H1 (cell line): Measurements from ENCODE around the gene TMEM151B. TPM values are rescaled to one million over a fixed set of nuclear protein-coding genes. Genes with fewer than 3 reads are reported as not detected.

Source experiments
- CTCF ChIA-PET: fragments of 300-600 bp; sonication (Branson Sonifier 250); formaldehyde crosslinking; loops from one replicate; lab custom pipeline; 2021; ENCODE audit not compliant: partially characterized antibody; lab: Charles Lee
- POLR2A ChIA-PET: fragments of 300-600 bp; sonication (Branson Sonifier 250); formaldehyde crosslinking; loops from one replicate; lab custom pipeline; 2021; ENCODE audit warnings: inconsistent platforms; ENCODE audit not compliant: partially characterized antibody; lab: Charles Lee
- DNase-seq, 2 experiments: peaks; one replicate each; pipeline versions ENCODE4 v3.0.0 to v3.0.0-alpha.2; 2010 to 2022; ENCODE audit warnings: low spot score in 2 of 2, low read depth in 1 of 2, mixed read lengths in 1 of 2
- FAIRE-seq: peaks from 2 replicates; lab custom pipeline; 2011; peaks lifted over from hg19 to GRCh38; lab: Jason Lieb, UNC
- H2AFZ ChIP-seq: 2 replicates; pipeline ENCODE4 v1.8.1; 2012; ENCODE audit warnings: low read length, inconsistent platforms
- H2AK5ac ChIP-seq: 2 replicates; pipeline ENCODE4 v1.6.1; 2013; ENCODE audit warnings: low read depth, low read length
- H2BK120ac ChIP-seq: replicated peaks from 2 replicates; pipeline ENCODE3; 2013; ENCODE audit warnings: low read depth, low read length, inconsistent platforms
- H2BK12ac ChIP-seq: 2 replicates; pipeline ENCODE4 v1.6.1; 2013; ENCODE audit warnings: low read depth, low read length
- H2BK15ac ChIP-seq: 2 replicates; pipeline ENCODE4 v1.6.1; 2013; ENCODE audit warnings: low read length
- H2BK20ac ChIP-seq: 2 replicates; pipeline ENCODE4 v1.6.1; 2013; ENCODE audit warnings: low read length
- H2BK5ac ChIP-seq: 2 replicates; pipeline ENCODE4 v1.6.1; 2013; ENCODE audit warnings: low read depth, low read length
- H3K14ac ChIP-seq: 2 replicates; pipeline ENCODE4 v1.6.1; 2013; ENCODE audit warnings: inconsistent platforms; ENCODE audit not compliant: insufficient read length
- H3K18ac ChIP-seq: 2 replicates; pipeline ENCODE4 v1.6.1; 2013; ENCODE audit warnings: low read length; ENCODE audit errors: extremely low read depth
- H3K23ac ChIP-seq: 2 replicates; pipeline ENCODE4 v1.6.1; 2013; ENCODE audit warnings: inconsistent platforms; ENCODE audit not compliant: insufficient read length
- H3K23me2 ChIP-seq: 2 replicates; pipeline ENCODE4 v1.6.1; 2013; ENCODE audit warnings: low read depth, low read length
- H3K27ac ChIP-seq: 2 replicates; pipeline ENCODE4 v1.6.1; 2011; ENCODE audit warnings: low read depth, low read length, inconsistent platforms
- H3K27me3 ChIP-seq, 4 experiments: replicated peaks in 1 of 4; 1 replicate in 1 of 4; 2 replicates in 3 of 4; pipeline versions ENCODE4 v1.6.1 to v1.8.1; 2011 to 2013; ENCODE audit warnings: low read length in 3 of 4, mild to moderate bottlenecking in 3 of 4, inconsistent platforms in 2 of 4, mixed read lengths in 2 of 4, moderate library complexity in 1 of 4; ENCODE audit not compliant: control insufficient read depth in 3 of 4, insufficient read depth in 3 of 4; ENCODE audit errors: extremely low read depth in 1 of 4
- H3K36me3 ChIP-seq, 4 experiments: 2 replicates each; pipeline versions ENCODE4 v1.6.1 to v1.8.1; 2011 to 2013; ENCODE audit warnings: mild to moderate bottlenecking in 4 of 4, low read length in 3 of 4, moderate library complexity in 2 of 4, control low read depth in 1 of 4, inconsistent platforms in 1 of 4; ENCODE audit not compliant: insufficient read depth in 4 of 4, control insufficient read depth in 2 of 4
- H3K4ac ChIP-seq: replicated peaks from 2 replicates; pipeline ENCODE3; 2013; ENCODE audit warnings: low read length, low read depth, mixed read lengths, inconsistent platforms; ENCODE audit not compliant: insufficient read length
- H3K4me1 ChIP-seq, 4 experiments: replicated peaks in 1 of 4; 1 replicate in 1 of 4; 2 replicates in 3 of 4; pipeline versions ENCODE4 v1.6.1 to v1.8.1; 2011 to 2013; ENCODE audit warnings: low read length in 3 of 4, inconsistent platforms in 2 of 4, mixed read lengths in 1 of 4; ENCODE audit not compliant: insufficient read depth in 4 of 4, control insufficient read depth in 3 of 4
- H3K4me2 ChIP-seq, 2 experiments: 2 replicates each; pipeline versions ENCODE4 v1.6.1 to v1.8.1; 2011 to 2013; ENCODE audit warnings: low read depth in 2 of 2, low read length in 2 of 2, control low read depth in 1 of 2, inconsistent platforms in 1 of 2, mild to moderate bottlenecking in 1 of 2; ENCODE audit not compliant: insufficient read depth in 1 of 2
- H3K4me3 ChIP-seq, 4 experiments: fragments of 200-600, 300-600 bp in 1 of 4; sonication (generic), shearing (Covaris generic), sonication (Bioruptor Twin) in 1 of 4; 2 replicates each; pipeline versions ENCODE4 v1.5.1 to v1.8.1; 2011 to 2016; ENCODE audit warnings: low read length in 4 of 4, low read depth in 3 of 4, control low read depth in 2 of 4, inconsistent platforms in 2 of 4, mild to moderate bottlenecking in 2 of 4, mixed read lengths in 1 of 4, moderate library complexity in 1 of 4; ENCODE audit not compliant: insufficient read depth in 2 of 4; ENCODE audit errors: extremely low read depth in 1 of 4
- H3K56ac ChIP-seq: replicated peaks from 2 replicates; pipeline ENCODE3; 2013; ENCODE audit warnings: low read depth, mild to moderate bottlenecking, mixed read lengths, low read length, inconsistent platforms; ENCODE audit not compliant: insufficient read length
- H3K79me1 ChIP-seq: 2 replicates; pipeline ENCODE4 v1.6.1; 2013; ENCODE audit warnings: low read depth, low read length, control low read depth
- H3K79me2 ChIP-seq, 2 experiments: 2 replicates each; pipeline versions ENCODE4 v1.6.1 to v1.8.1; 2012 to 2013; ENCODE audit warnings: low read length in 2 of 2, mild to moderate bottlenecking in 2 of 2, inconsistent platforms in 1 of 2; ENCODE audit not compliant: insufficient read depth in 2 of 2, control insufficient read depth in 1 of 2
- H3K9ac ChIP-seq, 4 experiments: replicated peaks in 1 of 4; 1 replicate in 1 of 4; 2 replicates in 3 of 4; pipeline versions ENCODE4 v1.6.1 to v1.8.1; 2011 to 2013; ENCODE audit warnings: low read depth in 3 of 4, low read length in 3 of 4, control low read depth in 2 of 4, mild to moderate bottlenecking in 2 of 4, moderate library complexity in 2 of 4, inconsistent platforms in 1 of 4; ENCODE audit errors: extremely low read depth in 1 of 4
- H3K9me3 ChIP-seq, 2 experiments: 2 replicates each; pipeline versions ENCODE4 v1.6.1 to v1.8.1; 2012 to 2013; ENCODE audit warnings: mild to moderate bottlenecking in 2 of 2, moderate library complexity in 2 of 2, control low read depth in 1 of 2, inconsistent platforms in 1 of 2, low read depth in 1 of 2, low read length in 1 of 2, mixed read lengths in 1 of 2; ENCODE audit not compliant: insufficient read depth in 2 of 2
- H4K20me1 ChIP-seq, 2 experiments: replicated peaks in 1 of 2; 2 replicates each; pipeline versions ENCODE3 to v1.8.1; 2011 to 2013; ENCODE audit warnings: inconsistent platforms in 2 of 2, low read length in 2 of 2, mild to moderate bottlenecking in 1 of 2; ENCODE audit not compliant: insufficient read depth in 2 of 2, control insufficient read depth in 1 of 2
- H4K5ac ChIP-seq: 2 replicates; pipeline ENCODE4 v1.6.1; 2013; ENCODE audit warnings: low read length, low read depth, mixed read lengths, inconsistent platforms; ENCODE audit not compliant: insufficient read length
- H4K8ac ChIP-seq: 2 replicates; pipeline ENCODE4 v1.8.0; 2013; ENCODE audit warnings: mild to moderate bottlenecking, moderate library complexity, low read length, inconsistent platforms; ENCODE audit not compliant: insufficient read depth; ENCODE audit errors: extremely low read depth
- H4K91ac ChIP-seq: replicated peaks from 2 replicates; pipeline ENCODE3; 2013; ENCODE audit warnings: low read length, mixed read lengths, inconsistent platforms; ENCODE audit not compliant: insufficient read length
- KDM1A ChIP-seq: fragments of 200-600, 300-600 bp; sonication (generic); IDR thresholded peaks from 2 replicates; pipeline ENCODE4 v1.7.1; 2016; ENCODE audit warnings: mild to moderate bottlenecking, low read length, borderline replicate concordance
- MAFK ChIP-seq: IDR thresholded peaks from 2 replicates; pipeline ENCODE4 v1.6.1; 2012; ENCODE audit warnings: low read depth, mild to moderate bottlenecking, improper control_type of control experiment, low read length
- POLR2AphosphoS5 ChIP-seq: IDR thresholded peaks from 2 replicates; pipeline ENCODE4 v1.6.1; 2011; ENCODE audit warnings: low read depth, low read length
- SP2 ChIP-seq: IDR thresholded peaks from 2 replicates; pipeline ENCODE4 v1.6.1; 2012; ENCODE audit warnings: mild to moderate bottlenecking, low read length, inconsistent platforms
- TAF7 ChIP-seq: optimal IDR thresholded peaks from 2 replicates; pipeline ENCODE3; 2011; ENCODE audit warnings: low read depth, mild to moderate bottlenecking, inconsistent platforms, low read length, moderate library complexity, borderline replicate concordance
- WGBS, 2 experiments: shearing (Covaris generic) in 1 of 2; methylation state at CpG; one replicate each; pipeline versions ENCODE4 v1.1.6 to v1.1.7; 2013 to 2015; ENCODE audit warnings: low lambda C conversion rate in 2 of 2, mixed read lengths in 2 of 2, inconsistent platforms in 1 of 2, low coverage in 1 of 2, missing lambda C conversion rate in 1 of 2; ENCODE audit not compliant: insufficient replicate concordance in 2 of 2, insufficient coverage in 1 of 2, insufficient read length in 1 of 2; ENCODE audit errors: extremely low coverage in 1 of 2, missing lambda C conversion rate in 1 of 2; 5-methylcytosine and 5-hydroxymethylcytosine counted together
- polyA plus RNA-seq, 7 experiments: library from polyadenylated mRNA; depleted of rRNA in 3 of 7; stranded (reverse) in 5 of 7; unstranded in 2 of 7; fragments of >200 nt in 5 of 7; fragments of 200-250 nt in 2 of 7; gene quantifications; 1 replicate in 5 of 7; 2 replicates in 1 of 7; 4 replicates in 1 of 7; pipeline versions ENCODE4 v1.2.1 to v1.2.3, GENCODE V29; 2011 to 2013; ENCODE audit warnings: missing spikeins in 2 of 7, mixed read lengths in 2 of 7
- total RNA-seq: library from RNA; stranded (reverse); fragmentation: NEBNext Ultra II Directional; extraction: Animal tissue kit (Norgen Biotek cat#: 25700); gene quantifications from 2 replicates; pipeline ENCODE4 v1.2.1, GENCODE V29; 2021
- TF ChIP-seq, protein P1 (sequence below): IDR thresholded peaks from 2 replicates; pipeline ENCODE4 v1.6.1; 2012; ENCODE audit warnings: inconsistent platforms

TMEM151B gene
- total and polyA plus RNA-seq, 2 of the 8 experiments (the other 6 are each of a cell fraction or from before 2014, with no cell fraction given): 8.0 to 15.5 TPM

DNA sequence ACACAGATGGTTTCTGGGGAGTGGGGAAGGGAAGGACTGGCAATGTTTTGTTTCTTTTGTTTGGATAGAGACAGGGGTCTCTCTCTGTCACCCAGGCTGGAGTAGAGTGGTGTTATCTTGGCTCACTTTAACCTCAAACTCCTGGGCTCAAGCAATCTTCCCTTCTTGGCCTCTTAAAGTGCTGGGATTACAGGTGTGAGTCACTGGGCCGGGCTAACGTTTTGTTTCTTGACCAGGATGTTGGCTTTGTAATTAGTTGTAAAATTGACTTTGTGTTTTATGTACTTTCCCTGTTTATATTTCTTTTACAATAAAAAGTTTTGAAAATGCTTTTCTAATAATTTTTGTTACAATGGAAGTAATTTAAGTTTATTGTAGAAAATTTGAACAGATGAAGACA lies 83.1 kb downstream of the TMEM151B start:
- Histone ChIP-seq H2AK5ac (no peak overlapping the region), H3K27me3 (no peaks in the 10 kb centered on the region), H3K18ac (no peak overlapping the region), H2BK120ac (no peak overlapping the region), H2BK15ac (no peak overlapping the region), H2BK20ac (no peak overlapping the region), H4K8ac (no peak overlapping the region), H3K27ac (no peak overlapping the region), H2AFZ (no peak overlapping the region), H2BK5ac (no peak overlapping the region), H3K79me2 (no peaks in the 10 kb centered on the region), H2BK12ac (no peak overlapping the region), H3K23ac (no peak overlapping the region), H3K56ac (no peak overlapping the region), H3K9ac (no peak overlapping the region), H3K4ac (no peak overlapping the region), H4K91ac (no peak overlapping the region), H4K20me1 (no peaks in the 10 kb centered on the region), H3K14ac (no peak overlapping the region), H3K4me1 (peaks cover 0 to 9% (median 3%) of the 10 kb centered on the region in 4 experiments; a peak in 4 of 7 replicates), H3K4me2 (no peak overlapping the region), H3K36me3 (no peaks in the 10 kb centered on the region), H3K9me3 (no peaks in the 10 kb centered on the region), H3K4me3 (no peak overlapping the region), H3K23me2 (no peaks in the 10 kb centered on the region), H3K79me1 (no peaks in the 10 kb centered on the region), H4K5ac (no peak overlapping the region)
- CTCF ChIA-PET: interaction anchor here (0.8 kb wide), 1 partner anchor 9 kb away, joined by 3 read pairs; no protein-coding TSS in a partner anchor
- no peak for FAIRE-seq
- 92% methylated on average over 2 of the region's 2 CpGs; no CpG with 5 or more reads in 1 of the 2 experiments for WGBS, 2 experiments
- POLR2A ChIA-PET: no interaction called here
- DNase-seq: no peak
- no peak for TF ChIP-seq KDM1A
- TF ChIP-seq SP2: no peak
- TF ChIP-seq TAF7: no peak
- no peak for TF ChIP-seq POLR2AphosphoS5
- no peak for TF ChIP-seq MAFK
- TF ChIP-seq, protein P1, sequence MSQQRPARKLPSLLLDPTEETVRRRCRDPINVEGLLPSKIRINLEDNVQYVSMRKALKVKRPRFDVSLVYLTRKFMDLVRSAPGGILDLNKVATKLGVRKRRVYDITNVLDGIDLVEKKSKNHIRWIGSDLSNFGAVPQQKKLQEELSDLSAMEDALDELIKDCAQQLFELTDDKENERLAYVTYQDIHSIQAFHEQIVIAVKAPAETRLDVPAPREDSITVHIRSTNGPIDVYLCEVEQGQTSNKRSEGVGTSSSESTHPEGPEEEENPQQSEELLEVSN: no peak
